HG03095 (cell line): Measurements from ENCODE around the gene TMEM272.

ENCODE experiments used
- ATAC-seq: cut with Tn5 transposase; IDR thresholded peaks from one replicate; pipeline ENCODE4 v1.9.1; 2021; ENCODE audit warnings: moderate library complexity; ENCODE audit not compliant: unreplicated experiment

The TMEM272 gene

DNA sequence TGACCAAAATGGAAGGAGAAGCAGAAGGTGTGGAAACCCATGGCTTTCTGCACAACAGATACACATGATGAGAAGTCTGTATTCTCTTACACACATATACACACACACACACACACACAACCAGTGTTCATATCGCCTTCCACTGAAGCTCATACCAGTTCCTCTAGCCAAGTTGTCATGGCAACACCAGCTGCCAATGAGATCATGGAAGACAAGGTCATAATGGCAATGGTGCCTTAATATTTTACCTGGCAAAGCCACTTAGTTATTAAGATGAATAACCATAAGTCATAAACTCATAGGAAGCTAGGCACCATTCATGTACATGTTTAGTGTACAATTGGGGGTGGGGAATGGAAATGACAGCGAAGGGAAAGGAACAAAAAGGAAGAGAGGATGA is 38.4 kb downstream of the TMEM272 start:
- no peak for ATAC-seq

- ATAC-seq = no peak
Observed at GRCh38 chr13:51805925-51806324, 39.1 kb downstream of the TMEM272 start.

- no peak for ATAC-seq
Observed at GRCh38 chr13:51805313-51805712, 39.7 kb downstream of the TMEM272 start.

DNA sequence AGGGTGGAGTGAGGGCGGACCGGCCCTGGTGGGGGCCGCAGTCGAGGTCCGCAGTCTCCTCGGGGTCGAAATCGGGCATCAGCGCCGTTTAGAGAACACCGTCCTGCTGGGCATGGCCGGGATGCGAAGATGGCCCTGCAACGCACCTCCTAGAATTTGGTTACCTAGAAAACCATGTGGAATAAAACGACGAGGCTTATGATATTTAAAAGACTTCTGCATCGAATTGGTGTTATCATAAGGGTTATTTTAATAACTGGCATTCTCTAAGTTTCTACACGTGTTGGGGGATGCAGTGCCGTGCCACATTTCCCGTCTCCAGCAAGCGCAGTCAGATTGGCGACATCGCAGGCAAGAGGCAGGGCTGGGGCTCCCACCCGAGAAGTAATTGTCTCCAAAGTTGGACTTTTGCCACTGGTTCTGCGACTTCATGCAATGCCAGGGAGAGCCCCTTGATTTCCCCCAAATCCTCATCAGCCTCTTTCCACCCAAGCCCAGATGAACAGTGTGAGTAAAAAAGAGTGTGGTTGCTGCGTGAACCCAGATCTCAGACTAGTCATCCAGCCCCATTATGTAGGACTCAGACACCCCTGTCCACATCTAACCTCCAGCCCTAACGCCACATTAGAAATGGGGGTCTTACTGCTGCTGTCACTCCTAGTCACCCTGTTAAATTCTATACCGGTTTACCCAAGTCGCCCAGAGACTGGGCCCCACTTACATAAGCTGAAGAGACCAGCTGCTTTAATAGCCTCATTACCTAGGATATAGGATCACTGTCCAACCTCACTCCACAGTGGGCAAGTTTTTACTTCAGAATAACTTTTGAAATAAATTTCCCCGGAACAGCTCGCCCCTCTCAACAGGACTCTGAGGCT is 40.4 kb downstream of the TMEM272 start:
- ATAC-seq = no peak

- peak; percentile 88 for ATAC-seq
Observed at GRCh38 chr13:51803422-51804294, 41.3 kb downstream of the TMEM272 start, which contains the start of gene DHRS12. Gene DHRS12, minus strand, starts transcription at chr13:51804163. Its CDS starts 4,504 bp downstream, at chr13:51799659.

GRCh38 chr13:51802631-51803418 is 42.2 kb downstream of the TMEM272 start:
- ATAC-seq = no peak

GRCh38 chr13:51801631-51802099 is 43.3 kb downstream of the TMEM272 start:
- no peak for ATAC-seq

DNA sequence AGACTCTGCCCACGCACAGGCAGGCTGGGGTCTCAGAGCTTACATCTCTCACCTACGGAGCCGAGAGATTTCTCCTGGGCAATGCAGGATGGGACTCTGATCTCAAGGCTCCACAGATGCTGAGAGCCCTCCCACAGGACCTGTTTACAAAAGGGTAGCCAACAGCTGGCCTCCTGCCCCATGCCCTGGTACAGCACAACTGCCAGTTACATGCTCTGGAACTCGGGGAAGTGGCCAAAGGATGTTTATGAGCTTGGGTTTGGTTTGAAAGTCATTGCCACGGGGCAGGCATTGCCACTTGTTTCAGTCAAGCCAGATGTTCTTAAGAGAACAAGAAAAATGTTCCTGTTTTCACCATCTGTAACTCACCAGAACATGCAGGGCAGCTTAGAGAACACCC is 44.5 kb downstream of the TMEM272 start:
- ATAC-seq = no peak

DNA sequence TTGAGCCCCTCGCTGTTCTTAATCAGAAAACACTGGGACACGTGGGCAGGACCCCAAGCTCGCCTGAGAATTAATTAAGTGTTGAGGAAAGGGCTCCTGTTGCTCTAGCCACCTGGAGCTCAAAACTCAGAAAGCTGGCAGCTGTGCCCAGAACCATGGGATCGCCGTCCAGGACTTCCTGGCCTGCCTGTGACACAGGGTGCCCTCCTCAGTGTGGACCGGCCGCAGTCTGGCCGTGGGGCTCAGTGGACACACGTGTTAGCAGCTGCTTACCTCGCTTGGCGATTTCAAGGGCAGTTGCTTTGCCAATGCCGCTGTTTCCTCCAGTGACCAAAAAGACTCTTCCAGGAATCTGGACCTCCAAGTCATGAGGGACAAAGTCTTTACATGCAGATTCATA is 45.7 kb downstream of the TMEM272 start:
- ATAC-seq = no peak

DNA sequence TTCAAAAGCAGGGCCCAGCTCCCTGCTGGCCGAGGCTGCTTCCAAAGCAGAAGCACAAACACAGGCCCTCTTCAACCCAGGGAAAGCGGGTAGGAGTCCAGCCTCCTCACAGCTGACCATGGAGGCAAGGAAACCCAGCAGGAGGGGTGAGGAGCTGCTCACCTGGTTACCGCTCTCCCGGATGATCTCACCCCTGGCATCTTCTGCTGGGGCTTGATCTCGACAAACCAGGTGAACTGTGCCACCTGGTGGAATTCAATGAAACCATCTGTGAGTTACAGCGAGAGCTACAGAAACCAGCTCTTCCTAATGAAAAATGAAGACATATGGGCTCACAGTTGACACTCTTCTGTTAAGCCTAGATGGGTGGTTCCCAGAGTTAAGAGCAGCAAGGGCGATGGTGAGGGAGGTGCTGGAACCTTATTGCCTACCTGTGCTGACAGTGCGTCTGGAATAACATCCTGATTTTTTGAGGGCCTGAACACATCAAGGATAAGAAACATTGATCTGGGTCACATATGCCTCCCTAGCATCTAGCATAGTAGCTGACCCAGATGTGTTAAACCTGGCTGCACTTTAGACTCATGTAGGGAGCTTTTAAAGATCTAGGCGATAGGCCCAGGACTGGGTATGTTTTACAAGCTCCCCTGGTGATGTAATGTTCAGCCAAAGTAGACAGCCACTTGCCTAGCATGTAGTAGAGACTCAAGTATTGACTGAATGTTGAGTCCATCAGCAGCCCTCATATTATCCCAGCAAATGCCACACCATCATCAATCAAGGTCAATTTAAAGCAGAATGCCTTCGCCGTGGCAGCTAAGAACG is 47.1 kb downstream of the TMEM272 start:
- ATAC-seq = peak; percentile 40

GRCh38 chr13:51796546-51796945 is 48.4 kb downstream of the TMEM272 start:
- ATAC-seq = no peak

- ATAC-seq = no peak
Observed at GRCh38 chr13:51795419-51795818, 49.6 kb downstream of the TMEM272 start.

- ATAC-seq = no peak
Observed at GRCh38 chr13:51794964-51795363, 50.0 kb downstream of the TMEM272 start.

DNA sequence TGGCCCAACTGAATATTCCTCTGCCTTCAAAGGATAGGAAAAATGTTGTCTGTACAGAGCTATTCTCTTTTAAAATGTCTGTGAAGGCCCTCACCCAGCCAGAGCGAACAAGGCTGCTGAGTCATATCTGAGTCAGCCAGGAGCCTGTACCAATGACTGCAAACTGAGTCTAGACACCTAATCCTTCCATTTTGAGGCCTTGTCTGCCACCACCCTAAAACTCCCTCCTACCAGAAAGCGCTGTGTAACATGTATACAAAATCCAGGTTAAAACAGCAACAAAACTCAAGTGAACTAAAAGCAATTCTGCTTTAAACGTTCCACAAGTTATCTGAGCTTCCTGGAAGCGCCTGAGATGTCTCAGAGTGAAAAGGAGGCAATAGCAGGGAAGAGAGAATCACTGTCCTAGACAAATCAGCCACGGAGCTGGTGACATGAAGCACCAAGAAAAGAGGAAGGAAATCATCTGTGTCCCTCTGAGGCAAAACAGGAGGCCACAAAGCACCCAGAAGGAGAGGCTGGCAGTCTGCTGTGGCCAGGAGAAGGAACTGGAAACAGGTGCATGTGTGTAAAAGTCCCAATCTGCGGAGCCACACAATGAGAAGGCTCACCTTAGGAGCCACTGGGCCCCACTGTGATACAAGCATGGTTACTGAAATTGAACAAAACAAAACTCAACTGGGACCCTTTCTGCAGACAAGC is 51.3 kb downstream of the TMEM272 start:
- ATAC-seq = peak; percentile 79

- no peak for ATAC-seq
Observed at GRCh38 chr13:51786425-51787265, 58.3 kb downstream of the TMEM272 start.

DNA sequence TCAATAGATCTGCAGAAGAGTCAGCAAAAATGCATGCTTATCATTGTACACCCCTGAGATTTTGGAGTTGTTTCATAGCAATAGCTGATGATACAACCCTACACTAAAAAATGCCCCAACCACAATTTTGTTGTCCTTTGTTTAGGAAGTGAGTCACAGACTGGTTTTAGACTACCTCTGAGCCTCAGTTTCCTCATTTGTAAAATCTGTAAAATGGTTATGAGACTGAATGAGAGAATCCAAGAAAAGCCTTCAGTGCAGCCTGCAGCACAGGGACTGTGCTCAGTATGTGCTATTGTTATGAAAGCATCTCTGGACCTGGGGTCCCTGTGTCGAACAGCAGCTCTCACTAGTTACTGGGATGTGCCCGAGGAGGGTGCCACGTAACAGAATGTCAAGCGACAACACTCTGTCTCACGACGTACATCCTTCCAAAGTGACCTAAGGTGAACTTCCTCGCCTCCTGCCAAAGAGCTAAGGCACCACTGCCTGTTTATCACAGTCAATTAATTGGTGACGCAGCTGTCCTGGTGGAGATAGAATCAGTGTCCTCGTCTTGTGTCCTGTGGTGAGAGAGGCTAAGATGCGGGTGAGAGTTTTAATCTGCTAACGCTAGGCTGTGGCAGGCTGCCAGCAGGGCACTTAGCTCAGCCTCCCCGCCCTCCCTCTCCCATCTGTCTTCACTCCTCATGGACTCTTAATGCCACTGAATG is 59.1 kb downstream of the TMEM272 start:
- no peak for ATAC-seq

DNA sequence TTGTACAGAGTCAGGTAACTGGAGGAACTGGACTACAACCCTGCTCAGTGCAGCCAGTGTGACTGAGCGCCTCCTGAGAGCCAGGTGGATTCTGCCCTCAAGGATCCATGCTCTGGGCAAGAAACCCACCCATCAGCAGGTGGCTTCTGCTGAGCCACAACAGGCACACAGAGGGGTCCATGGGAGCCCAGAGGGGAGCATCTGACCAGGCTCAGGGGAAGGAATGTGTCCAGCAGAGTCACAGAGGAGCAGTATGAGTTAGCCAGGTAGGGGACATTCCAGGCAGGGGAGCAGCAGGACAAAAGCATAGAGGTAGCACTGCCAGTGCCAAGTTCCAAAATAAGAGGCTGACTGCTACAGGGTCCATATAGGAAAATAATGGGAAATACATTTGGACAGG is 60.9 kb downstream of the TMEM272 start:
- ATAC-seq = no peak
